ENCODE measurements around the gene DHCR24. TPM values are rescaled to one million over a fixed set of nuclear protein-coding genes. Genes with fewer than 3 reads are reported as not detected.

The DHCR24 gene
- total RNA-seq, 3 donors from 2014 or later, result 101 to 271 (median 197) TPM

- Histone ChIP-seq H3K36me3 (ENCODE audit: low read depth) (no peaks in the 10 kb centered on the region), H3K9me3 (no peaks in the 10 kb centered on the region), H3K4me1 (ENCODE audit: low read depth) (no peaks in the 10 kb centered on the region), H3K4me3 (no peak overlapping the region)
- intact Hi-C loops (cut with DNase I, micrococcal nuclease), result no loop called here
- no peak for DNase-seq
- ATAC-seq, result no peak
- TF ChIP-seq CTCF (IDR thresholded peaks at IDR 0.05), result no peak
Observed at GRCh38 chr1:54834007-54834541, 52.9 kb downstream of the DHCR24 start.

- DNase-seq (no peak), ATAC-seq (no peak)
- Histone ChIP-seq H3K4me1 (ENCODE audit: low read depth) (no peaks in the 10 kb centered on the region), H3K4me3 (no peak overlapping the region), H3K9me3 (peaks cover 3% of the 10 kb centered on the region), H3K36me3 (ENCODE audit: low read depth) (no peaks in the 10 kb centered on the region)
- TF ChIP-seq CTCF (IDR thresholded peaks at IDR 0.05), result no peak
- intact Hi-C loops (cut with DNase I, micrococcal nuclease), result no loop called here
Observed at GRCh38 chr1:54833121-54833520, 53.9 kb downstream of the DHCR24 start.

GRCh38 chr1:54826226-54826816 is 60.7 kb downstream of the DHCR24 start:
- no peak for TF ChIP-seq CTCF (IDR thresholded peaks at IDR 0.05)
- intact Hi-C loops (cut with DNase I, micrococcal nuclease), result no loop called here
- no peaks in the 10 kb centered on the region for H3K36me3 ChIP-seq (ENCODE audit: low read depth)
- no peaks in the 10 kb centered on the region for H3K4me1 ChIP-seq (ENCODE audit: low read depth)
- H3K4me3 ChIP-seq, result no peak overlapping the region
- ATAC-seq, result no peak
- DNase-seq, result no peak
- H3K9me3 ChIP-seq, result peaks cover 18% of the 10 kb centered on the region

GRCh38 chr1:54825696-54826095 is 61.3 kb downstream of the DHCR24 start:
- intact Hi-C loops (cut with DNase I, micrococcal nuclease), result no loop called here
- Histone ChIP-seq H3K36me3 (ENCODE audit: low read depth) (no peaks in the 10 kb centered on the region), H3K4me1 (ENCODE audit: low read depth) (no peaks in the 10 kb centered on the region), H3K9me3 (peaks cover 18% of the 10 kb centered on the region), H3K4me3 (no peak overlapping the region)
- DNase-seq, result no peak
- ATAC-seq, result no peak
- TF ChIP-seq CTCF (IDR thresholded peaks at IDR 0.05), result no peak

GRCh38 chr1:54823670-54824069 is 63.3 kb downstream of the DHCR24 start:
- intact Hi-C loops (cut with DNase I, micrococcal nuclease), result no loop called here
- ATAC-seq (no peak), DNase-seq (no peak)
- TF ChIP-seq CTCF (IDR thresholded peaks at IDR 0.05), result no peak
- H3K4me1 ChIP-seq (ENCODE audit: low read depth), result no peaks in the 10 kb centered on the region
- peaks cover 18% of the 10 kb centered on the region for H3K9me3 ChIP-seq
- H3K36me3 ChIP-seq (ENCODE audit: low read depth), result no peaks in the 10 kb centered on the region
- no peak overlapping the region for H3K4me3 ChIP-seq
